NOMO-1 treated with dmso at 0.1 percent for 144 hours (cell line): Measurements from ENCODE around the gene E2F3.

ENCODE experiments used
- DNase-seq: peaks from one replicate; lab custom pipeline; 2025; ENCODE audit not compliant: unreplicated experiment; lab: John Stamatoyannopoulos, UW

Gene E2F3

DNA sequence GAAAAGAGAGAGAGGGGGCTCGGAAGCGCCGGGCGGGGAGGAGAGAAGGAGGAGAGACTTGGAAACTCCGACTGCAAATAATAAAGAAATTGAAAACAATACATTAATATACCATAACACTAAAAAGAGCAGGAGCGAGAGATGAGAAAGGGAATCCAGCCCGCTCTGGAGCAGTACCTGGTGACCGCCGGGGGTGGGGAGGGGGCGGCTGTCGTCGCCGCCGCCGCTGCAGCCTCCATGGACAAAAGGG, 338 bp downstream of the E2F3 start:
- no peak for DNase-seq

DNA sequence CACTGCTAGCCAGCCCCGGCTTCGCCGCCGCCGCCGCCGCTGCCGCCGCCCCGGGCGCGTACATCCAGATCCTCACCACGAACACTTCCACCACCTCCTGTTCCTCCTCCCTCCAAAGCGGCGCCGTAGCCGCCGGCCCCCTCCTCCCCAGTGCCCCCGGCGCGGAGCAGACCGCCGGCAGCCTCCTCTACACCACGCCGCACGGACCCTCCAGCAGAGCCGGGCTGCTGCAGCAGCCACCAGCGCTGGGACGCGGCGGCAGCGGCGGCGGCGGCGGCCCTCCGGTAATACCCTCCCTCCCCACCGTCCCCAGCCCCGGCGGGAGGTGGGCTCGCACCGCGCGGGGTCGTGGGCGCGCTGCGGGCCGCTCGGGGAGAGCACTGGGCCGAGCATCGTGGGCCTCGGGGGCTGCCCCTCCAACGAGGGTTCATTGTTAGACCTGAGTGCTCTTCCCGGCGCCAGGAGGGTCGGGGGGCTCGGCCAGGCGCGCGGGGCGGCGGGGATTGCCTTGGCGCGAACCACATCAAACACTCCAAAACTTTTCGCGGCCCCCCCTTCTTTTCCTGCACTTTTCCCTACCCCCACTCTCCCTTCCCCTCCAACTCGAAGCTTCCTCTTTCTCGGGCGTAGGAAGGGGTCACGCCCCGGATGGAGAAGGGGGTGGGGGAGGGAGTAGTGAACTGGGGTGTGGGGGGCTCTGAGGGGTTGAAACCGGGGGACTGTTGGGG, 827 bp downstream of the E2F3 start:
- peak; percentile 59 for DNase-seq

DNA sequence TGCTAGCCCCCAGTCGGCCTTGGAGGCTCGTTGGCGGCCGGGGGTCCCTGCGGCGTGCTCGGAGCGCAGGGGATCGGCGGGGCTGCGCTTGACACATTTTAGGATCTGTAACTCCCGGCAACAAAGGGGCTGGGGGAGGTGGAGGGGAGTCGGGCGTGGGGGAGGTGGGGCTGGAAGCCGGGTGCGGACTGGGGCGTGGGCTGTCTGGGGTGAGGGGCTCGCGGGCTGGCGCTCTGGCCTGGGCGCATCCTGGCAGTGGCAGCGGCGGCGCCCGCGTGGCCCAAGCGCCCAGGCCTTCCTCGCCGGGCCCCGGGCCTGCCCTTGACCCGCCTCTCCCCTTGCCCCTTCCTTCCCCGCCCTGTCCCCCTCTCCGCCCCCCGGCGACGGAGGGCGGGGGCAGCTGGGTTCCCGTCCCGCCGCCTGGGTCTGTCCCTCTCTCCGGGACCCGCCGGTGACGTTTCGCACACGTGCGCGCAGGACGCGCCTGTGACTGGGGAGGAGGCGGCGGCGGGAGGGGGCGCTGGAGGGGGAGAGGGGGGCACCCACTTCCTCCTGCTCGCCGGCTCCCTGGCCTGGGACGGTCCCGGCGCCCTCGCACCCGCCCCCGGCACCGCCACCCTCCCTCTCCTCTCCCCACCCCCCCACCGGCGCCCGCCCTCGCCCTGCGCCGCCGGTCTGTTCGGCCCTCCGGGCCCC, 1.5 kb downstream of the E2F3 start:
- DNase-seq = peak; percentile 92

DNA sequence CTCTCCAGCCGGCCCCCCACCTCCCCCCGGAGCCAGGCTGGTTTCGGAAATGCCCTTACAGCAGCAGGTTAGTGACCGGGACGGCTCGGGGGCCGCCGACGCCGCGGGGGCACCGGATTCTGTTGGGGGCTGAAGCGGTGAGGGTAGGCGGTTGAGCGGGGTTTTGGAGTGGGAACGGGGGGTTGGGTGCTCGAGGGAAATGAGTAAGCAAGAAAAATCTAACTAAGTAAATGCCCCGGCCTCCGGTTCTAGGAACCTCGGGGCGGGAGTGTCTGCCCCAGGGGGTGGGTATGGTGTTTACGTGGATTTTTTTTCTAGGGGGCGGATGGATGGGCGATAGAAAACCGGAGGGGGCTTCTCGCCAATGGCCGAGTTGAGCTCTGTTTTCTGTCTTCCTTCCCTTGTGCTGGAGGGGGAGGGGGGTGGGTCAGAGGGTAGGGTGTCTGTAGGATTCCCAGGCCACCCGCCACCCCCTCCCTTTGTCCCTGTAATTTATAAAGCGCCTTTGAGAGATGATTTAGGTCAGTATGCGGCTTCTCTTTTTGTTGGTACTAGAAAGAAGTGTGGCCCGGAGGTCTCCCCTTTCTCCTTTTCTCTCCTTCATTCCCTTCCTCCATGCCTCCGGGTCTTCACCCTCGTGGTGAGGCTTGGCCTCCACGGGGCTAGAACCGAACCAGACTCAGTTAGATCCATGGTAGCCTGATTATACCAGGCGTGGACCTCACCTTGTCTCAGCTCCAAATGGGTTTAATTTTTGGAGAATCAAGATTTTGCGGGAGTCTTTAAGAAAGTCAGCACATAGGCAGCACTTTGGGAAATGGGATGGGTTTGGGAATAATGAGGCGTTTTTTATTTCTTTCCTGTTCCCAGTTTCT, 2.3 kb downstream of the E2F3 start:
- DNase-seq = no peak

GRCh38 chr6:20404641-20405032, 3.0 kb downstream of the E2F3 start:
- peak; percentile 66 for DNase-seq

GRCh38 chr6:20408851-20409250, 7.2 kb downstream of the E2F3 start:
- no peak for DNase-seq

DNA sequence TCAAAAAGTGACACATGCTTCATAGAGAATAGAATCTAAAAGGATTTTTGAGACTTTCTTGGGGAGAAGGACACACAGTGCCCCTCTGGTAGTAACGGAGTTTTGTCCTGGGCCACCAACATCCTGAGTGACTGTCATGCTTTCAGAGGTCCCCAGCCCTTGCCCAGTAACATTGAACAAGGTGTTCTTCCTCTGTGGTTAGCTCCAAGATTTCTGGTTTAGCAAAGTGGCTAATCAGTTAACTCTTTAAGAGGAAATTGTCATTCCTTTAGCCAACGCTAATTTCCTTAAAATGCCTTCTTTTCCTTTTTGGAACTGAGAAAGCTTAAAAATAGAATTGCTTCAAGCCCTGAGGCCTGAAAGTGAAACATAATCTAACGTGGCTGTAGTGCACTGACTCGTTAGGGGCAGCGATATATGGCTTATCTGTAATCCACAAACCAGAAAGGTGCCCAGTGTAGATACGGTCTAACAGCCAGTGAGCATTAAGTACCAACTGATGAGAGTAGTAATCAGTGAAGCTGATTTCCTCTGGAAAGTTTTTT, 7.8 kb downstream of the E2F3 start:
- DNase-seq = no peak

DNA sequence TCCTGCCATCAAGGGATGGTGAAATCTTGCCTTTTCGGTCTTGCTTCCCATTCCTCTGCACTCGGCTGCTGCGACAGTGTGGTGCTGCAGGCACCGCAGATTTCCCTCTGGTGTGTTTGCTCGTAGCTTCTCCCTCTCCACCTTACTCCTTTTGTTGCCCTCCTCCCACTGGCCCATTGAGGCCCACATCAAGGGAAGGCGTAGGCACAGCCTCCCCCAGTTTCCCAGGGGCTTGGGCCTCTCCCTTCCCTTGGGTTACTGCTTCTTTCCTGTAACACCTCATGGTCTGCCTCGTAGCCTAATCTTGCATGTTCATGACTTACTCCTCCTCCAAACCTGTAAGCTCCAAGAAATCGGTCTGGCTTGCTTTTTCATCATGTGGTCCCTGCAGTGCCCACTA, 9.9 kb downstream of the E2F3 start:
- no peak for DNase-seq

DNA sequence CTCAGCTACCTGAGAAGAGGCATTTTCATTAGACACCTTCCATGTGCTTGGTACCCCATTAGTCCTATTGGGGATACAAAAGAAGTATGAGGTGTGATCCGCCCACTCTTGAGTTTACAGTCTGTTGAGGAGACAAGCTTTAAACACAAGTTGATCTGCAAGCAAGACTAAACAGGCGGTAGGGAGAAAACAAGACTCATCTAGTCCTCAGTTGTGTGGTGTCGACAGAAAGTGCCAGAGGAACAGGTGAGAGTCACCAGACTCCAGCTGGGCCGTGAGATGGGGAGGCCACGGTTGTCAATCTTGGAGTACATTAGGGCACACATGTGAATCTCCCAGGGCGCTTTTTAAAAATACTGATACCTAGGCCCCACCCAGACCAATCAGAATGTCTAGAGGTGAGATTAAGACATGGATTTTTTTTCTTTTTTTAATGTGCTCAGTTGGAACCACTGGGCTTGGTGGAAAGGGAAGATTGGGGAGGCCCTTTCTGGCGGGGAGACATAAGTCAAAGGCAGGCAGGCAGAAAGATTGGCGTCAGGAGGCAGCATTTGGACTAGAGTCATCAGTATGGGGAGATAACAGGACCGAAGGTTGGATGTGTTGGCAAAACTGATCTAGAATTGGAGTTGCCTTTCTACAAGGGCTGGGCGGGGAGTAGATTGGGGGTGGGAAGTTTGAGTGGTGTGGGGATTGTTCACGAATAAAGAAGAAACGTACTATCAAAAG, 10.4 kb downstream of the E2F3 start:
- DNase-seq = no peak

GRCh38 chr6:20412682-20413073, 11.0 kb downstream of the E2F3 start:
- no peak for DNase-seq

DNA sequence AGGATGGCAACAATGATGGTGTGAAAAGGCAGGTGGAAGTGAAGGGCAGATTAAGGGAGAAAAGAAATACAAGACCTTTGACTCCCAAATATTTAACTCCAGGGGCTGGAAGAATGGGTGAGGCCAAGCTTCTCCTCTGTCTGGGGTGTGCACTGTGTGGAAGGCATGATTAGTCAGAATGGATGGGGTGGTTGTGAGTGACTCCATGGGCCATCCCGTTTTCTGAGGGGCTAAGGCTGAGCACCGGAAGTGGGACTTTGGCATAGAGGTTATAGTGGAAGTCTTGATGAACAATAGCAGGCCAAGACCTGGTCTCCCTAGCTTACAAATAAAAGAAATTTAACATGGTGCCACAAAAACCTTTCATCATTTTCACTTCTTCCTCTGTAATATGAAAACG, 12.1 kb downstream of the E2F3 start:
- DNase-seq = no peak

GRCh38 chr6:20414711-20415110, 13.0 kb downstream of the E2F3 start:
- no peak for DNase-seq

DNA sequence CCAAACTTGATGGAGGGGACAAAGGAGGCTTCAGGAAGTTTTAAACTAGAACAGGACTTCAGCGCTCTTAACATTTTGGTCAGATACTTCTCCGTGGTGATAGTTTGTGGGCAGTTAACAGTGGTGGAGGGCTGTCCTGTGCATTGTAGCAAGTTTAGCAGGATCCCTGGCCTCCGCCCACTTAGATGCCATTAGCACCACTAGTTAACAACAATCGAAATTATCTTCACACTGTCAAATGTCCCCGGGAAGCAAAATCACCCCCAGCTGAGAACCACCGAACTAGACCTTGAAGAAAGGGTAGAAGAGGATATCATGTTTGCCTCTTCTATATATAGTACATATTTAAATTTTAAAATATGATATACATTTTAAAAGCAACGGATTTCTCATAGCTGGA, 13.6 kb downstream of the E2F3 start:
- no peak for DNase-seq

- no peak for DNase-seq
Measured at GRCh38 chr6:20415712-20416454, 14.2 kb downstream of the E2F3 start.

GRCh38 chr6:20416567-20417345, 15.1 kb downstream of the E2F3 start:
- DNase-seq = no peak

GRCh38 chr6:20417819-20418218, 16.1 kb downstream of the E2F3 start:
- DNase-seq = no peak

GRCh38 chr6:20426177-20427082, 24.8 kb downstream of the E2F3 start:
- DNase-seq = no peak

DNA sequence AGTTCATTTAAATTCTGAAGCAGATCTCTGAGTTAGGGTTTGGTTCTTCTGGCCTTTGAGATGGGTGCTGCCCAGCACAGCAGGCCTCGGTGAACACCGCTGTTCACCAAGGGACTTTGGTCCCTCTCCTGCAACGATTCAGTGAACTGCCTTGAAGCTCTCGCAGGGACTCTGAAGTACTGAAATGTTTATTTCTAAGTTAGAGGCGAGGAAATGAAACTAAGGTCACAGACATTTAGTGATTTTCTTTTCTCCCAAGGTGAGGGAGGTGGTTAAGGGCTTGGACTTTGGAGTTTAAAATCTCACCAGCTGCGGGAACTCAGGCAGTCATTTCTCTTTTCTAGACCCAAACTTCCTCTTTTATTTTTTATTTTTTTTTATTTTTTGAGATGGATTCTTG, 26.2 kb downstream of the E2F3 start:
- DNase-seq = peak; percentile 65

DNA sequence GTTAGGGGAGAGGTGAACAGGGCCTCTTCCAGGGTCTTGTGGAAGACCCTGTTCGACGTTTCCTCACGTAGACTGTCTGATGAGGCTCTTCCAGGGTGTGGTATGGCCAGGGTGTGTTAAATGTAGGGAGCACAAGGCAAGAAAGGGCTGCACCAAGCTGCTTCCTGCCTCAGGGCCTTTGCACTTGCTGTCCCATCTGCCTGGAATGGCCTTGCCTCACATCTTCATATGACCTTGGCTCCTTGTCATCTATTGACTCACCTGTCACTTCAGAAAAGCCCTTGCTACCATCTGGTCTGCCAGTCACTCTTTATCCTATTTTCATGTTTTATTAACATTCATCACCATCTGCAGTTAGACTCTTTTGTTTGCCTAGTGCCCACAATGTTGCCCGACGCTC, 31.0 kb downstream of the E2F3 start:
- no peak for DNase-seq
